ENCODE data around the gene TCP11.

Gene TCP11

GRCh38 chr6:35090734-35091133 is 50.4 kb downstream of the TCP11 start:
- no peak overlapping the region for H3K23ac ChIP-seq (ENCODE audit: low read length)
- no peak overlapping the region for H3K27ac ChIP-seq (ENCODE audit: low read depth, low read length)
- no peaks in the 10 kb centered on the region for H3K4me1 ChIP-seq (ENCODE audit: control insufficient read depth, low read depth, low read length)
- no peak overlapping the region for H2BK5ac ChIP-seq (ENCODE audit: low read length)
- no peaks in the 10 kb centered on the region for H3K79me1 ChIP-seq (ENCODE audit: low read length)
- no peak overlapping the region for H2AK5ac ChIP-seq (ENCODE audit: low read length)
- WGBS (ENCODE audit: extremely low coverage, insufficient coverage, low lambda C conversion rate) = no CpG with 5 or more reads among the region's 10 CpGs
- no peak overlapping the region for H3K4me3 ChIP-seq (ENCODE audit: low read length)
- H3K27me3 ChIP-seq (ENCODE audit: insufficient read depth, low read length, poor library complexity) = no peaks in the 10 kb centered on the region
- no peak overlapping the region for H3K56ac ChIP-seq (ENCODE audit: low read length)
- no peak overlapping the region for H3K18ac ChIP-seq (ENCODE audit: low read length)
- no peaks in the 10 kb centered on the region for H3K79me2 ChIP-seq (ENCODE audit: control insufficient read depth, insufficient read depth, low read length)
- H2BK15ac ChIP-seq (replicated peaks; ENCODE audit: low read depth) = no peak overlapping the region
- H4K5ac ChIP-seq (ENCODE audit: low read length) = no peak overlapping the region
- no peak for DNase-seq
- peaks cover 5% of the 10 kb centered on the region for H3K36me3 ChIP-seq (ENCODE audit: control insufficient read depth, insufficient read depth, low read length)
- H3K9ac ChIP-seq (ENCODE audit: low read length) = no peak overlapping the region
- H4K8ac ChIP-seq (ENCODE audit: low read depth, low read length) = no peak overlapping the region
- no peak overlapping the region for H3K4me2 ChIP-seq (ENCODE audit: low read length)
- no peak overlapping the region for H3K4ac ChIP-seq (ENCODE audit: low read depth, low read length)
- H2BK120ac ChIP-seq (ENCODE audit: low read depth, low read length) = no peak overlapping the region

GRCh38 chr6:35089935-35090505 is 51.1 kb downstream of the TCP11 start:
- H3K18ac ChIP-seq (ENCODE audit: low read length) = no peak overlapping the region
- no peaks in the 10 kb centered on the region for H3K4me1 ChIP-seq (ENCODE audit: control insufficient read depth, low read depth, low read length)
- H2BK120ac ChIP-seq (ENCODE audit: low read depth, low read length) = no peak overlapping the region
- no peak overlapping the region for H3K9ac ChIP-seq (ENCODE audit: low read length)
- H2BK15ac ChIP-seq (replicated peaks; ENCODE audit: low read depth) = no peak overlapping the region
- no peak overlapping the region for H2AK5ac ChIP-seq (ENCODE audit: low read length)
- H3K79me2 ChIP-seq (ENCODE audit: control insufficient read depth, insufficient read depth, low read length) = no peaks in the 10 kb centered on the region
- H3K23ac ChIP-seq (ENCODE audit: low read length) = no peak overlapping the region
- H3K4ac ChIP-seq (ENCODE audit: low read depth, low read length) = no peak overlapping the region
- no peak overlapping the region for H4K8ac ChIP-seq (ENCODE audit: low read depth, low read length)
- no peak overlapping the region for H4K5ac ChIP-seq (ENCODE audit: low read length)
- H3K27me3 ChIP-seq (ENCODE audit: insufficient read depth, low read length, poor library complexity) = no peaks in the 10 kb centered on the region
- no peak overlapping the region for H2BK5ac ChIP-seq (ENCODE audit: low read length)
- no peaks in the 10 kb centered on the region for H3K79me1 ChIP-seq (ENCODE audit: low read length)
- no peak for DNase-seq
- no CpG with 5 or more reads among the region's 15 CpGs for WGBS (ENCODE audit: extremely low coverage, insufficient coverage, low lambda C conversion rate)
- no peak overlapping the region for H3K56ac ChIP-seq (ENCODE audit: low read length)
- no peak overlapping the region for H3K27ac ChIP-seq (ENCODE audit: low read depth, low read length)
- no peak overlapping the region for H3K4me3 ChIP-seq (ENCODE audit: low read length)
- H3K36me3 ChIP-seq (ENCODE audit: control insufficient read depth, insufficient read depth, low read length) = peaks cover 6% of the 10 kb centered on the region
- H3K4me2 ChIP-seq (ENCODE audit: low read length) = no peak overlapping the region

- no CpG with 5 or more reads among the region's 19 CpGs for WGBS (ENCODE audit: extremely low coverage, insufficient coverage, low lambda C conversion rate)
- no peak overlapping the region for H2BK120ac ChIP-seq (ENCODE audit: low read depth, low read length)
- H3K56ac ChIP-seq (ENCODE audit: low read length) = no peak overlapping the region
- no peak overlapping the region for H3K18ac ChIP-seq (ENCODE audit: low read length)
- H3K4me2 ChIP-seq (ENCODE audit: low read length) = no peak overlapping the region
- H3K27me3 ChIP-seq (ENCODE audit: insufficient read depth, low read length, poor library complexity) = no peaks in the 10 kb centered on the region
- no peaks in the 10 kb centered on the region for H3K4me1 ChIP-seq (ENCODE audit: control insufficient read depth, low read depth, low read length)
- H2BK5ac ChIP-seq (ENCODE audit: low read length) = no peak overlapping the region
- H3K27ac ChIP-seq (ENCODE audit: low read depth, low read length) = no peak overlapping the region
- H2AK5ac ChIP-seq (ENCODE audit: low read length) = no peak overlapping the region
- H3K79me2 ChIP-seq (ENCODE audit: control insufficient read depth, insufficient read depth, low read length) = no peaks in the 10 kb centered on the region
- DNase-seq = no peak
- no peak overlapping the region for H3K9ac ChIP-seq (ENCODE audit: low read length)
- H3K79me1 ChIP-seq (ENCODE audit: low read length) = no peaks in the 10 kb centered on the region
- H2BK15ac ChIP-seq (replicated peaks; ENCODE audit: low read depth) = no peak overlapping the region
- H3K23ac ChIP-seq (ENCODE audit: low read length) = no peak overlapping the region
- no peak overlapping the region for H3K4me3 ChIP-seq (ENCODE audit: low read length)
- no peak overlapping the region for H4K5ac ChIP-seq (ENCODE audit: low read length)
- peaks cover 7% of the 10 kb centered on the region for H3K36me3 ChIP-seq (ENCODE audit: control insufficient read depth, insufficient read depth, low read length)
- no peak overlapping the region for H4K8ac ChIP-seq (ENCODE audit: low read depth, low read length)
- no peak overlapping the region for H3K4ac ChIP-seq (ENCODE audit: low read depth, low read length)
Observed at GRCh38 chr6:35089216-35089934, 51.8 kb downstream of the TCP11 start.

- no peak overlapping the region for H3K9ac ChIP-seq (ENCODE audit: low read length)
- H3K23ac ChIP-seq (ENCODE audit: low read length) = no peak overlapping the region
Observed at GRCh38 chr6:35088281-35089215, 52.6 kb downstream of the TCP11 start.

GRCh38 chr6:35087361-35088280 is 53.5 kb downstream of the TCP11 start:
- Histone ChIP-seq H3K4ac (ENCODE audit: low read depth, low read length) (no peak overlapping the region), H3K36me3 (ENCODE audit: control insufficient read depth, insufficient read depth, low read length) (peaks cover 7% of the 10 kb centered on the region), H2BK15ac (replicated peaks; ENCODE audit: low read depth) (no peak overlapping the region), H2BK120ac (ENCODE audit: low read depth, low read length) (no peak overlapping the region), H3K4me1 (ENCODE audit: control insufficient read depth, low read depth, low read length) (no peaks in the 10 kb centered on the region), H2BK5ac (ENCODE audit: low read length) (no peak overlapping the region), H2AK5ac (ENCODE audit: low read length) (no peak overlapping the region), H4K5ac (ENCODE audit: low read length) (no peak overlapping the region), H3K23ac (ENCODE audit: low read length) (no peak overlapping the region), H3K27me3 (ENCODE audit: insufficient read depth, low read length, poor library complexity) (no peaks in the 10 kb centered on the region), H3K4me2 (ENCODE audit: low read length) (no peak overlapping the region), H3K18ac (ENCODE audit: low read length) (no peak overlapping the region), H3K27ac (ENCODE audit: low read depth, low read length) (no peak overlapping the region), H3K9ac (ENCODE audit: low read length) (no peak overlapping the region), H3K79me2 (ENCODE audit: control insufficient read depth, insufficient read depth, low read length) (no peaks in the 10 kb centered on the region), H3K4me3 (ENCODE audit: low read length) (no peak overlapping the region), H3K79me1 (ENCODE audit: low read length) (no peaks in the 10 kb centered on the region), H3K56ac (ENCODE audit: low read length) (no peak overlapping the region), H4K8ac (ENCODE audit: low read depth, low read length) (no peak overlapping the region)
- no CpG with 5 or more reads among the region's 22 CpGs for WGBS (ENCODE audit: extremely low coverage, insufficient coverage, low lambda C conversion rate)
- no peak for DNase-seq

More at GRCh38 chr6:35088281-35089215, 52.6 kb downstream of the TCP11 start:
- no peak overlapping the region for H2AK5ac ChIP-seq (ENCODE audit: low read length)
- H3K56ac ChIP-seq (ENCODE audit: low read length) = no peak overlapping the region
- no peak overlapping the region for H3K18ac ChIP-seq (ENCODE audit: low read length)
- H3K27me3 ChIP-seq (ENCODE audit: insufficient read depth, low read length, poor library complexity) = no peaks in the 10 kb centered on the region
- no peak overlapping the region for H3K4me3 ChIP-seq (ENCODE audit: low read length)
- no peaks in the 10 kb centered on the region for H3K4me1 ChIP-seq (ENCODE audit: control insufficient read depth, low read depth, low read length)
- H3K4me2 ChIP-seq (ENCODE audit: low read length) = no peak overlapping the region
- H4K5ac ChIP-seq (ENCODE audit: low read length) = no peak overlapping the region
- no peak overlapping the region for H3K4ac ChIP-seq (ENCODE audit: low read depth, low read length)
- H2BK120ac ChIP-seq (ENCODE audit: low read depth, low read length) = no peak overlapping the region
- H2BK5ac ChIP-seq (ENCODE audit: low read length) = no peak overlapping the region
- H3K79me2 ChIP-seq (ENCODE audit: control insufficient read depth, insufficient read depth, low read length) = no peaks in the 10 kb centered on the region
- H3K36me3 ChIP-seq (ENCODE audit: control insufficient read depth, insufficient read depth, low read length) = peaks cover 7% of the 10 kb centered on the region
- DNase-seq = no peak
- H2BK15ac ChIP-seq (replicated peaks; ENCODE audit: low read depth) = no peak overlapping the region
- no peak overlapping the region for H3K27ac ChIP-seq (ENCODE audit: low read depth, low read length)
- no CpG with 5 or more reads among the region's 24 CpGs for WGBS (ENCODE audit: extremely low coverage, insufficient coverage, low lambda C conversion rate)
- H4K8ac ChIP-seq (ENCODE audit: low read depth, low read length) = no peak overlapping the region
- no peaks in the 10 kb centered on the region for H3K79me1 ChIP-seq (ENCODE audit: low read length)

Data from mesendoderm (in vitro differentiated cells).